Liver (tissue), 3 donors: ENCODE data around the gene CNPY3.

Experiments used
- ATF3 ChIP-seq: IDR thresholded peaks from 2 replicates; pipeline ENCODE4 v1.6.1; 2016; ENCODE audit warnings: antibody characterized with exemption
- CTCF ChIP-seq: fragments of 150-350 bp; IDR thresholded peaks from 2 replicates; pipeline ENCODE4 v1.5.1; 2017; ENCODE audit warnings: improper control_type of control experiment, low read depth, low read length; ENCODE audit not compliant: missing input control
- EGR1 ChIP-seq, 2 donors: IDR thresholded peaks; 2 replicates each; pipeline ENCODE4 v1.6.1; 2016 to 2018; ENCODE audit warnings: antibody characterized with exemption in 2 of 2, low read depth in 2 of 2
- GABPA ChIP-seq, 2 donors: IDR thresholded peaks in 1 of 2; conservative IDR thresholded peaks in 1 of 2; 2 replicates each; pipeline ENCODE4 v1.6.1; 2016; ENCODE audit warnings: antibody characterized with exemption in 2 of 2, mild to moderate bottlenecking in 1 of 2, moderate library complexity in 1 of 2
- HNF4G ChIP-seq: IDR thresholded peaks from 2 replicates; pipeline ENCODE4 v1.6.1; 2016; ENCODE audit warnings: antibody characterized with exemption
- JUND ChIP-seq, 2 donors: IDR thresholded peaks; 2 replicates each; pipeline ENCODE4 v1.6.1; 2016; ENCODE audit warnings: antibody characterized with exemption in 2 of 2
- MAX ChIP-seq: IDR thresholded peaks from 2 replicates; pipeline ENCODE4 v1.6.1; 2016; ENCODE audit warnings: antibody characterized with exemption
- NR2F2 ChIP-seq: IDR thresholded peaks from 2 replicates; pipeline ENCODE4 v1.6.1; 2016; ENCODE audit warnings: antibody characterized with exemption
- RAD21 ChIP-seq, 2 donors: IDR thresholded peaks; 2 replicates each; pipeline ENCODE4 v1.6.1; 2016; ENCODE audit warnings: antibody characterized with exemption in 2 of 2, mild to moderate bottlenecking in 2 of 2
- REST ChIP-seq: IDR thresholded peaks from 2 replicates; pipeline ENCODE4 v1.6.1; 2016; ENCODE audit warnings: antibody characterized with exemption, mild to moderate bottlenecking
- RXRA ChIP-seq, 2 donors: IDR thresholded peaks; 2 replicates each; pipeline ENCODE4 v1.6.1; 2017 to 2018; ENCODE audit warnings: antibody characterized with exemption in 2 of 2, mild to moderate bottlenecking in 1 of 2
- SP1 ChIP-seq: IDR thresholded peaks from 2 replicates; pipeline ENCODE4 v1.6.1; 2018; ENCODE audit warnings: antibody characterized with exemption, mild to moderate bottlenecking
- TAF1 ChIP-seq: conservative IDR thresholded peaks from 2 replicates; pipeline ENCODE4 v1.6.1; 2016; ENCODE audit warnings: antibody characterized with exemption, mild to moderate bottlenecking
- YY1 ChIP-seq: IDR thresholded peaks from 2 replicates; pipeline ENCODE4 v1.6.1; 2016; ENCODE audit warnings: antibody characterized with exemption, mild to moderate bottlenecking
- donor health status: healthy.
- donor health status: healthy.

GRCh38 chr6:42960243-42961019 is 31.2 kb downstream of the CNPY3 start, which contains the start of gene GNMT:
- no peak for TF ChIP-seq CTCF
- TF ChIP-seq RXRA (IDR thresholded peaks at IDR 0.05) = peak in 1 of 2 donors; percentile 19
- TF ChIP-seq RAD21 (IDR thresholded peaks at IDR 0.05) = no peak
- TF ChIP-seq MAX = no peak
- TF ChIP-seq ATF3 = no peak
- TF ChIP-seq HNF4G = no peak
- peak; percentile 66 for TF ChIP-seq TAF1
- TF ChIP-seq JUND (IDR thresholded peaks at IDR 0.05) = no peak
- TF ChIP-seq REST = peak; percentile 22
- TF ChIP-seq SP1 = peak; percentile 72
- no peak for TF ChIP-seq GABPA (IDR thresholded peaks at IDR 0.05 in 1 of 2, conservative IDR thresholded peaks at IDR 0.05 in 1 of 2)
- TF ChIP-seq YY1 = peak; percentile 66
- TF ChIP-seq NR2F2 = no peak
- TF ChIP-seq EGR1 (IDR thresholded peaks at IDR 0.05; ENCODE audit: low read depth in 2 of 2) = peak in 1 of 2 donors; percentile 11
